Transverse colon (tissue), 3 donors: Measurements from ENCODE around the gene CCDC107.

Experiments used
- EP300 ChIP-seq: sonication (generic); formaldehyde crosslinking; IDR thresholded peaks from one replicate; pipeline ENCODE4 v1.6.1; 2017; ENCODE audit warnings: antibody characterized with exemption, low read depth
- POLR2A ChIP-seq: fragments of 450-650 bp; IDR thresholded peaks from one replicate; pipeline ENCODE4 v1.6.1; 2016; ENCODE audit warnings: antibody characterized with exemption, mild to moderate bottlenecking, moderate library complexity
- TF ChIP-seq, protein P1 (sequence below), 5 experiments: fragments of 200-600 bp in 3 of 5; fragments of 450-650 bp in 2 of 5; sonication (generic) in 3 of 5; IDR thresholded peaks; 1 replicate in 2 of 5; 2 replicates in 3 of 5; pipeline ENCODE4 v1.5.1; 2016 to 2017; ENCODE audit warnings: antibody characterized with exemption in 5 of 5, inconsistent platforms in 3 of 5, mild to moderate bottlenecking in 2 of 5, moderate library complexity in 1 of 5

DNA sequence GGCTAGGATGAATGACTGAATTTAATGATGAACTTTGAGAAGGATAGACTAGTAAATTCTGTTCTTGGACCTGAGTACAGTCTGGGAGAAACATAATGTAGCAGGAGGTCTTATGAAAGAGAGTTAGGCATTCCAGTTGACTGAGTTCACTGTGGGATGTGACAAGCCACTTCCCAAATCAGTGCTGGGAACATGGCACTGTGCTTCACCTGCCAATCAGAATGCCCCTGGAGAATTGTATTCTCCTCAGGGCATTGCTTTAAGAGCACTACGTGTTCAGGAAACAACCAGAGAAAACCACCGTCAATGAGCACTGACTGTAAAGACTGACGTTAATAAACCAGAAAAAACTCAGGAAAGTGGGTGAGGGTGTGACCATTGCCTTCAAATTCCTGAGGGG, 1.2 kb downstream of the CCDC107 start:
- TF ChIP-seq EP300 = peak; percentile 89
- no peak for TF ChIP-seq POLR2A
- TF ChIP-seq, protein P1, sequence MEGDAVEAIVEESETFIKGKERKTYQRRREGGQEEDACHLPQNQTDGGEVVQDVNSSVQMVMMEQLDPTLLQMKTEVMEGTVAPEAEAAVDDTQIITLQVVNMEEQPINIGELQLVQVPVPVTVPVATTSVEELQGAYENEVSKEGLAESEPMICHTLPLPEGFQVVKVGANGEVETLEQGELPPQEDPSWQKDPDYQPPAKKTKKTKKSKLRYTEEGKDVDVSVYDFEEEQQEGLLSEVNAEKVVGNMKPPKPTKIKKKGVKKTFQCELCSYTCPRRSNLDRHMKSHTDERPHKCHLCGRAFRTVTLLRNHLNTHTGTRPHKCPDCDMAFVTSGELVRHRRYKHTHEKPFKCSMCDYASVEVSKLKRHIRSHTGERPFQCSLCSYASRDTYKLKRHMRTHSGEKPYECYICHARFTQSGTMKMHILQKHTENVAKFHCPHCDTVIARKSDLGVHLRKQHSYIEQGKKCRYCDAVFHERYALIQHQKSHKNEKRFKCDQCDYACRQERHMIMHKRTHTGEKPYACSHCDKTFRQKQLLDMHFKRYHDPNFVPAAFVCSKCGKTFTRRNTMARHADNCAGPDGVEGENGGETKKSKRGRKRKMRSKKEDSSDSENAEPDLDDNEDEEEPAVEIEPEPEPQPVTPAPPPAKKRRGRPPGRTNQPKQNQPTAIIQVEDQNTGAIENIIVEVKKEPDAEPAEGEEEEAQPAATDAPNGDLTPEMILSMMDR (IDR thresholded peaks at IDR 0.05) = no peak
